ENCODE data around the gene KCNN3. TPM values are rescaled to one million over a fixed set of nuclear protein-coding genes. Genes with fewer than 3 reads are reported as not detected.
A peak's percentile ranks its signal among the peaks of the same experiment; 100 is the strongest.

The KCNN3 gene
- total and polyA plus RNA-seq, 2 of the 13 experiments (the other 11 are each of a cell fraction or from before 2014, with no cell fraction given): not detected

- TF ChIP-seq ZNF276 (CRISPR knock-in tag; IDR thresholded peaks at IDR 0.05; ENCODE audit: low read depth): no peak
- TF ChIP-seq, protein P1, sequence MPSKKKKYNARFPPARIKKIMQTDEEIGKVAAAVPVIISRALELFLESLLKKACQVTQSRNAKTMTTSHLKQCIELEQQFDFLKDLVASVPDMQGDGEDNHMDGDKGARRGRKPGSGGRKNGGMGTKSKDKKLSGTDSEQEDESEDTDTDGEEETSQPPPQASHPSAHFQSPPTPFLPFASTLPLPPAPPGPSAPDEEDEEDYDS (CRISPR knock-in tag; IDR thresholded peaks at IDR 0.05): no peak
- TF ChIP-seq NRL (CRISPR knock-in tag; IDR thresholded peaks at IDR 0.05; ENCODE audit: borderline replicate concordance): 0 out of 2 replicates have a peak, but pooled peaks have one; percentile 22
- TF ChIP-seq ZNF501 (CRISPR knock-in tag; IDR thresholded peaks at IDR 0.05): no peak
- no peak for TF ChIP-seq NPAS2 (CRISPR knock-in tag; IDR thresholded peaks at IDR 0.05; ENCODE audit: borderline replicate concordance)
- no peak for TF ChIP-seq ZBTB34 (CRISPR knock-in tag; IDR thresholded peaks at IDR 0.05)
- no peak for TF ChIP-seq SMARCE1 (IDR thresholded peaks at IDR 0.05; ENCODE audit: borderline replicate concordance)
- TF ChIP-seq, protein P2, sequence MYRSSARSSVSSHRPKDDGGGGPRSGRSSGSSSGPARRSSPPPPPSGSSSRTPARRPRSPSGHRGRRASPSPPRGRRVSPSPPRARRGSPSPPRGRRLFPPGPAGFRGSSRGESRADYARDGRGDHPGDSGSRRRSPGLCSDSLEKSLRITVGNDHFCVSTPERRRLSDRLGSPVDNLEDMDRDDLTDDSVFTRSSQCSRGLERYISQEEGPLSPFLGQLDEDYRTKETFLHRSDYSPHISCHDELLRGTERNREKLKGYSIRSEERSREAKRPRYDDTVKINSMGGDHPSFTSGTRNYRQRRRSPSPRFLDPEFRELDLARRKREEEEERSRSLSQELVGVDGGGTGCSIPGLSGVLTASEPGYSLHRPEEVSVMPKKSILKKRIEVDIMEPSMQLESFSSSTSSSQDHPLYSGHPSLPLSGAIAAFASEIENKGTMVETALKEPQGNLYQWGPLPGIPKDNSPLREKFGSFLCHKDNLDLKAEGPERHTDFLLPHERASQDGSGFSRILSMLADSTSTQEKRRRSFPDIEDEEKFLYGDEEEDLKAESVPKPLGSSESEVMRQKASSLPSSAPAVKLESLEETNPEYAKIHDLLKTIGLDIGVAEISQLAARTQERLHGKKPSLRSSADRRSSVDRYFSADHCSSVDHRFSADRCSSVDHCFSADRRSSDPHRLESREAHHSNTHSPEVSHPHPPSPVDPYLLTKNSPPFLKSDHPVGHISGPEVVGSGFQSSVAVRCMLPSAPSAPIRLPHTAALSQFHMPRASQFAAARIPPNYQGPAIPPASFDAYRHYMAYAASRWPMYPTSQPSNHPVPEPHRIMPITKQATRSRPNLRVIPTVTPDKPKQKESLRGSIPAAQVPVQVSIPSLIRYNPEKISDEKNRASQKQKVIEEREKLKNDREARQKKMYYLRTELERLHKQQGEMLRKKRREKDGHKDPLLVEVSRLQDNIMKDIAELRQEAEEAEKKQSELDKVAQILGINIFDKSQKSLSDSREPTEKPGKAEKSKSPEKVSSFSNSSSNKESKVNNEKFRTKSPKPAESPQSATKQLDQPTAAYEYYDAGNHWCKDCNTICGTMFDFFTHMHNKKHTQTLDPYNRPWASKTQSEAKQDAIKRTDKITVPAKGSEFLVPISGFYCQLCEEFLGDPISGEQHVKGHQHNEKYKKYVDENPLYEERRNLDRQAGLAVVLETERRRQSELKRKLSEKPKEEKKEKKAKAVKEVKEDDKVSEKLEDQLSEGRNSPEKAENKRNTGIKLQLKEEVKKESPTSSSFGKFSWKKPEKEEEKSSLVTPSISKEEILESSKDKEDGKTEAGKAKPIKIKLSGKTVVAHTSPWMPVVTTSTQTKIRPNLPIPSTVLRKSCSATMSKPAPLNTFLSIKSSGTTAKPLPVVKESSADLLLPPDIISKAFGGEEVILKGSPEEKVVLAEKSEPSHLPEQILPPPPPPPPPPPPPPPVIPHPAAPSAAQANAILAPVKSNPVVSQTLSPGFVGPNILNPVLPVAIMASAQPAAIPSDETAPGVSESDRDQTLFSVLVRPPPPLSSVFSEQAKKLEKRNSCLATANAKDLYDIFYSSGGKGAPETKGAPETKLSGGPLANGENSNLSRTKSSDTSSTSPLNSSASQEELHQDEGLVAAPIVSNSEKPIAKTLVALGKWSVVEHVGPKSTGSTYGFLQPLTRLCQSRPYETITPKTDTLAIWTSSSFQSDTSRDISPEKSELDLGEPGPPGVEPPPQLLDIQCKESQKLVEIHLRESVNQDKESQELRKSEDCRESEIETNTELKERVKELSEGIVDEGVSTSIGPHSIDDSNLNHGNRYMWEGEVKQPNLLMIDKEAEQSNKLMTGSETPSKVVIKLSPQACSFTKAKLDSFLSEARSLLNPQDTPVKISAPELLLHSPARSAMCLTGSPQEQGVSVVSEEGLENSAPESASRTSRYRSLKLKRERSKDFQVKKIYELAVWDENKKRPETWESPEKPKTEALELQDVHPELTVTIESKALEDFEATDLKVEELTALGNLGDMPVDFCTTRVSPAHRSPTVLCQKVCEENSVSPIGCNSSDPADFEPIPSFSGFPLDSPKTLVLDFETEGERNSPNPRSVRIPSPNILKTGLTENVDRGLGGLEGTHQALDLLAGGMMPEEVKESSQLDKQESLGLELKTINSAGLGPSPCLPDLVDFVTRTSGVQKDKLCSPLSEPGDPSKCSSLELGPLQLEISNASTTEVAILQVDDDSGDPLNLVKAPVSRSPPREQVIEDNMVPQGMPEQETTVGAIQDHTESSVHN (CRISPR knock-in tag; IDR thresholded peaks at IDR 0.05): no peak
Measured at GRCh38 chr1:154877370-154877974, 7.4 kb upstream of the KCNN3 start (continued).

All from HepG2 (cell line).